A549 (cell line): ENCODE measurements around the gene PLEKHA6.

Source experiments
- BHLHE40 ChIP-seq: IDR thresholded peaks from 2 replicates; pipeline ENCODE4 v1.6.1; 2012; ENCODE audit warnings: low read depth, low read length, inconsistent platforms
- EP300 ChIP-seq, 2 experiments: fragments of >200 bp; sonication (Bioruptor Twin); formaldehyde crosslinking; IDR thresholded peaks; 2 replicates in 1 of 2; 3 replicates in 1 of 2; pipeline ENCODE4 v1.6.1; 2016 to 2017
- HDAC2 ChIP-seq: fragments of 200-600 bp; sonication (generic); IDR thresholded peaks from 2 replicates; pipeline ENCODE4 v1.6.1; 2016
- HES2 ChIP-seq: fragments of >200 bp; sonication (Bioruptor Twin); formaldehyde crosslinking; IDR thresholded peaks from 2 replicates; pipeline ENCODE4 v1.6.1; 2016
- KDM5A ChIP-seq: fragments of 200-600 bp; sonication (generic); IDR thresholded peaks from 2 replicates; pipeline ENCODE4 v1.6.1; 2016; ENCODE audit warnings: antibody characterized with exemption, mild to moderate bottlenecking
- RAD21 ChIP-seq, 2 experiments: fragments of >200 bp in 1 of 2; sonication (Bioruptor Twin) in 1 of 2; formaldehyde crosslinking in 1 of 2; IDR thresholded peaks in 1 of 2; conservative IDR thresholded peaks in 1 of 2; 2 replicates in 1 of 2; 3 replicates in 1 of 2; pipeline ENCODE4 v1.6.1; 2012 to 2018; ENCODE audit warnings: inconsistent platforms in 1 of 2
- TF ChIP-seq, protein P1 (sequence below): fragments of >200 bp; sonication (Bioruptor Twin); formaldehyde crosslinking; IDR thresholded peaks from 3 replicates; pipeline ENCODE4 v1.5.1; 2016
- TF ChIP-seq, protein P2 (sequence below): fragments of 450-650 bp; IDR thresholded peaks from 2 replicates; pipeline ENCODE4 v1.6.1; 2014; ENCODE audit warnings: antibody characterized with exemption

DNA sequence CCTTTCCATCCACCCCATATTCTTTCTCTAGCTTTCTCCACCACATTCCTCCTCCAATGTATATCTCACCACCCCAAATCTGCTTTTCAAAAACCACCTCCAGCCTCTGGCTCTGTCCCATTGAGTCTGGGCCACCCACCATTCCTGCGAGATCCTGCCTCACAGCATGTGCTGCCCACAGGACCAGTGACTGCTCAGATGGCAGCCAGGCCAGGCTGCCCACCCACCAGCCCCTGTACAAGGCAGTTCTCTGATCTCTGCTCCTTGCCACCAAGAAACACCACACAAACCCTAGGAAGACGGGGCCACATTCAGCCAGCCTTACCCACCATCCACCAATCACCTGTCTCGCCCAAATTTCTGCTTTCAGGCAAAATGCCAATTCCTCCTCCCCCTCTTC is 53.7 kb downstream of the PLEKHA6 start:
- TF ChIP-seq, protein P1, sequence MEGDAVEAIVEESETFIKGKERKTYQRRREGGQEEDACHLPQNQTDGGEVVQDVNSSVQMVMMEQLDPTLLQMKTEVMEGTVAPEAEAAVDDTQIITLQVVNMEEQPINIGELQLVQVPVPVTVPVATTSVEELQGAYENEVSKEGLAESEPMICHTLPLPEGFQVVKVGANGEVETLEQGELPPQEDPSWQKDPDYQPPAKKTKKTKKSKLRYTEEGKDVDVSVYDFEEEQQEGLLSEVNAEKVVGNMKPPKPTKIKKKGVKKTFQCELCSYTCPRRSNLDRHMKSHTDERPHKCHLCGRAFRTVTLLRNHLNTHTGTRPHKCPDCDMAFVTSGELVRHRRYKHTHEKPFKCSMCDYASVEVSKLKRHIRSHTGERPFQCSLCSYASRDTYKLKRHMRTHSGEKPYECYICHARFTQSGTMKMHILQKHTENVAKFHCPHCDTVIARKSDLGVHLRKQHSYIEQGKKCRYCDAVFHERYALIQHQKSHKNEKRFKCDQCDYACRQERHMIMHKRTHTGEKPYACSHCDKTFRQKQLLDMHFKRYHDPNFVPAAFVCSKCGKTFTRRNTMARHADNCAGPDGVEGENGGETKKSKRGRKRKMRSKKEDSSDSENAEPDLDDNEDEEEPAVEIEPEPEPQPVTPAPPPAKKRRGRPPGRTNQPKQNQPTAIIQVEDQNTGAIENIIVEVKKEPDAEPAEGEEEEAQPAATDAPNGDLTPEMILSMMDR, result no peak
- TF ChIP-seq HDAC2 (no peak), KDM5A (no peak), BHLHE40 (no peak), RAD21 (conservative IDR thresholded peaks at IDR 0.05 in 1 of 2, IDR thresholded peaks at IDR 0.05 in 1 of 2) (no peak), EP300 (IDR thresholded peaks at IDR 0.05) (no peak), HES2 (no peak)
- TF ChIP-seq, protein P2, sequence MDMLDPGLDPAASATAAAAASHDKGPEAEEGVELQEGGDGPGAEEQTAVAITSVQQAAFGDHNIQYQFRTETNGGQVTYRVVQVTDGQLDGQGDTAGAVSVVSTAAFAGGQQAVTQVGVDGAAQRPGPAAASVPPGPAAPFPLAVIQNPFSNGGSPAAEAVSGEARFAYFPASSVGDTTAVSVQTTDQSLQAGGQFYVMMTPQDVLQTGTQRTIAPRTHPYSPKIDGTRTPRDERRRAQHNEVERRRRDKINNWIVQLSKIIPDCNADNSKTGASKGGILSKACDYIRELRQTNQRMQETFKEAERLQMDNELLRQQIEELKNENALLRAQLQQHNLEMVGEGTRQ, result no peak
